ENCODE results near the gene UBE2S.
"Not testable (repeated sequence)": the region's sequence is repeated elsewhere in the genome, so short reads cannot be mapped to it uniquely, and the experiment has no call there.

UBE2S gene

GRCh38 chr19:55410168-55410567 is 2.6 kb upstream of the UBE2S start:
- DNase-seq (ENCODE audit: low read depth) = no peak
- TF ChIP-seq, protein P1, sequence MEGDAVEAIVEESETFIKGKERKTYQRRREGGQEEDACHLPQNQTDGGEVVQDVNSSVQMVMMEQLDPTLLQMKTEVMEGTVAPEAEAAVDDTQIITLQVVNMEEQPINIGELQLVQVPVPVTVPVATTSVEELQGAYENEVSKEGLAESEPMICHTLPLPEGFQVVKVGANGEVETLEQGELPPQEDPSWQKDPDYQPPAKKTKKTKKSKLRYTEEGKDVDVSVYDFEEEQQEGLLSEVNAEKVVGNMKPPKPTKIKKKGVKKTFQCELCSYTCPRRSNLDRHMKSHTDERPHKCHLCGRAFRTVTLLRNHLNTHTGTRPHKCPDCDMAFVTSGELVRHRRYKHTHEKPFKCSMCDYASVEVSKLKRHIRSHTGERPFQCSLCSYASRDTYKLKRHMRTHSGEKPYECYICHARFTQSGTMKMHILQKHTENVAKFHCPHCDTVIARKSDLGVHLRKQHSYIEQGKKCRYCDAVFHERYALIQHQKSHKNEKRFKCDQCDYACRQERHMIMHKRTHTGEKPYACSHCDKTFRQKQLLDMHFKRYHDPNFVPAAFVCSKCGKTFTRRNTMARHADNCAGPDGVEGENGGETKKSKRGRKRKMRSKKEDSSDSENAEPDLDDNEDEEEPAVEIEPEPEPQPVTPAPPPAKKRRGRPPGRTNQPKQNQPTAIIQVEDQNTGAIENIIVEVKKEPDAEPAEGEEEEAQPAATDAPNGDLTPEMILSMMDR (IDR thresholded peaks at IDR 0.05; ENCODE audit: insufficient read depth, low read depth, low read length, missing control alignments) = no peak
- H3K4me3 ChIP-seq (ENCODE audit: low read length) = no peak overlapping the region

- DNase-seq (ENCODE audit: low read depth) = not testable (repeated sequence)
Measured at GRCh38 chr19:55409179-55409578, 1.6 kb upstream of the UBE2S start.

DNA sequence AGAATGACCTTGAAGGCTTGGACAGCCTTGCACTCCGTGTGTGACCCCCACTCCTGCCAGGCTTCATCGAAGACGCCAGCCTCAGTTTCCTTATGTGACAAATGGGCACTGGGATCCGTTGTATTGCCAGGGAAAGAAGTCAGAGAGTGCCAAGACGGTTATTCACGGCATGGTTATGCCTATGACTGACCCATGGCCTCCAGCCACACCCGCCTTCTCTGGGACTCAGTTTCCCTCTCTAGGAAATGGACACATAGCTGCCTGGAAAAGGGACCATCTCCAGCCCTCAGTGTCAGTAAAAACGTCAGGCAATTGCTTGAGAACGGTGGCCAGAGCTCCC is 915 bp upstream of the UBE2S start:
- TF ChIP-seq, protein P1 (IDR thresholded peaks at IDR 0.05; ENCODE audit: insufficient read depth, low read depth, low read length, missing control alignments) = no peak
- peak overlapping the region; percentile 53 for H3K4me3 ChIP-seq (ENCODE audit: low read length)
- DNase-seq (ENCODE audit: low read depth) = no peak

More at GRCh38 chr19:55409179-55409578, 1.6 kb upstream of the UBE2S start:
- H3K4me3 ChIP-seq (ENCODE audit: low read length) = not testable (repeated sequence)

DNA sequence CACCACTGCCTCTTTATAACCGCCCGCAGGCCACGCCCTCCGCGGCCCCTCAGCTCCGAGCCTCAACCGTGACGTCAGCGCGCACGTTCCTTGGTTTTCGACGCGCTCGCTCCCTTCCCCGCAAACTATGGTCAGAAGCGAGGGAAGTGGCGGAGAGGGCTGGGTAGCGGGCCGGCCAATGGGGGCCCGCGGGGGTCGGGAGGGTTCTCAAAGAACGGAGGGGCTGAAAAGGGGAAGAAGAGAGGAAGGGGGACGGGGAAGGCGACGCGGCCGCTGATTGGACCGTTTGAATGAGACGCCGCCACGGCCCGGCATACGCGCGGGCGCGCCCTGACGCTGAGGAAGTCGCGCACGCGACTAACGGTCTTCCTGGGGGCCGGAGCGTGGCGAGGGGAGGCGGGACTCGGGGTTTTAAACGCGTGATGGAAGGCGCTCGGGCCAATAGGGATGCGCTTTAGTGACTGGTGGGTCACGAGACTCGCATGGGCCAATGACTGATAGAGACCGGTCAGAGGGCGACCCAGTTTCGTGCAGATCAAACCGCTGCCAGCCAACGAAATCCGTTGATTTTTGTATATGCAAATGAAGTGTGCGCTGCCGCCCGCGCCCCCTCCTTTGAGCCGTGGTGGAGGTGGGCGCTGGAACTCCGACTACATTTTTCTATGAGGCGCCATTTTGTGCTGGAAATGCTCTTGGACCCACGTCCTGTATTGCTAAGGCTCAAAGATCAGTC is 378 bp upstream of the UBE2S start:
- peak overlapping the region; percentile 53 for H3K4me3 ChIP-seq (ENCODE audit: low read length)
- peak; percentile 99 for DNase-seq (ENCODE audit: low read depth)
- TF ChIP-seq, protein P1 (IDR thresholded peaks at IDR 0.05; ENCODE audit: insufficient read depth, low read depth, low read length, missing control alignments) = no peak

DNA sequence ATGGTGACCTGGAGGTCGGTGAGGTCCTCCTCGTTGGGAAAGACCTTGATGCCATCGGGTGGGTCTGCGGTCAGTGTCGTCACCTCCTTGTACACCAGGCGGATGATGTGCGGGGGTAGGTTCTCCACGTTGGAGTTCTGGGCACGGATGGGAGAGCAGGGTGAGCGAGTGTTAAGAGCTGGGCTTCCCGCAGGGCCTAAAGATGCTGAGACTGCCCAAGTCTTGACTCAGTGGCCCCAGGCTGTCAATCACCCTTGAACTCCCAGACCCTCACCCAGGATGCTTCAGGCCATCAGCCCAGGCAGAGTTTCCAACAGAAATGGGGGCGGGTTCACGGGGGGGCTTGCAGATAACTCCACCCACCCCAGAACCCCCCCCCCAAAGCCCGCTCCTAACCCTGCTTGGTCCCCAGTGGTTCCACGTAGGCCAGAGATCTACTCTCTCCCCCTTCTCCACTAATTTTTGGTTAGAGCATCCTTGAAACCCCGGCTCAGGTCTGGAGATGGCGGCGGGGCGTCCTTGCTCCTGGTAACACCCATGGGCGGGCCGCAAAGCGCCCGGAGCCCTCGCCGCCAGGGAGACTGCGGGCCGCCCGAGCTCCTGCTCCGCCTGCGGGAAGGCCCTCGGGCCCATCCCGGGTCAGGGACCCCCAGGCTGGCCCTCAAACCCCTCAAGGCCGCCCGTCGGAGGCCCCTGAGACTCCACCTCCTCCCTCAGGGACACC is 600 bp downstream of the UBE2S start:
- peak; percentile 43 for DNase-seq (ENCODE audit: low read depth)
- peak overlapping the region; percentile 72 for H3K4me3 ChIP-seq (ENCODE audit: low read length)
- TF ChIP-seq, protein P1 (IDR thresholded peaks at IDR 0.05; ENCODE audit: insufficient read depth, low read depth, low read length, missing control alignments) = no peak

DNA sequence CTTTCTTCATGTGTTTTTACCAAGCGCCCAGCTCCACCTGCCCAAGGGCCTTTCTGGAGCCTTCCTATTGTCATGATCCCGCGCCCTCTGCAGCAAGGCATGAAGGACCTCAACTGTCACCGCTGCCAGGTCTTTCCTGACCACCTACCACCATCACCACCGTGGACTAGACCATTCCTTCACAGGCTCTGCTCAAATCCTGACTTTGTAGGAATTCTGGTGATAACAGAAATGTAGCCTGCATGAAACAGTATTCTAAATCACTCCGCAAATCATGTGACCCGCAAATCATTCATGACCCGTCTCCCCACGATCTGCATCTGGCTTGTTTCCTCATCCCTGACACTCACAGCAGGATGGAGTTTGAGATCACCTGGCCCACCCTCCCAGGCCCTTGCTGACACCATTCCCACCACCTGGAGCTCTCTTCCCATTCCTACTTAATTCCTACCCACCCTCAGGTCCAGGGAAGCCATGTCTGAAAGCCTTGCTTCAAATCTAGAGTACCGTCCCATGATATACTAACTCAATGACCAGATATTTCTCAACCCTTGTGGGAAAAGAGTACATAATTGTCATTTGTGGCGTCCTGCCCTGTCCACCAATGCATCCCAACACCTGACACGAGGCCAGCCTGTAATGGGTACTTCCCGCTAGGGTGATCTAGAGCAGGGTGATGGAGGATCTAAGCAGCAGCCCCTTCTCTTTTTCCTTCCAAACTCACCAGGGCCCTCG is 1.3 kb downstream of the UBE2S start:
- TF ChIP-seq, protein P1 (IDR thresholded peaks at IDR 0.05; ENCODE audit: insufficient read depth, low read depth, low read length, missing control alignments) = no peak
- H3K4me3 ChIP-seq (ENCODE audit: low read length) = peak overlapping the region; percentile 72
- no peak for DNase-seq (ENCODE audit: low read depth)

- TF ChIP-seq, protein P1 (IDR thresholded peaks at IDR 0.05; ENCODE audit: insufficient read depth, low read depth, low read length, missing control alignments) = no peak
- no peak for DNase-seq (ENCODE audit: low read depth)
- peak overlapping the region; percentile 72 for H3K4me3 ChIP-seq (ENCODE audit: low read length)
Measured at GRCh38 chr19:55405638-55406037, 1.9 kb downstream of the UBE2S start.
